Activated naive CD4-positive, alpha-beta T cell treated with Interleukin-2 at 50 U/mL for 16 hours (primary cell): ENCODE measurements around the gene MYO18B.

Experiments used
- DNase-seq: peaks from one replicate; pipeline ENCODE4 v3.0.0-alpha.2; 2020

MYO18B gene

GRCh38 chr22:26016916-26017315 lies 274.9 kb downstream of the MYO18B start:
- no peak for DNase-seq

- DNase-seq: no peak
Measured at GRCh38 chr22:26017932-26018331, 275.9 kb downstream of the MYO18B start.

GRCh38 chr22:26019596-26019995 lies 277.6 kb downstream of the MYO18B start:
- DNase-seq: no peak

GRCh38 chr22:26021516-26021915 lies 279.5 kb downstream of the MYO18B start:
- no peak for DNase-seq

- no peak for DNase-seq
Measured at GRCh38 chr22:26023104-26023775, 281.3 kb downstream of the MYO18B start.

- no peak for DNase-seq
Measured at GRCh38 chr22:26025626-26026025, 283.6 kb downstream of the MYO18B start.

GRCh38 chr22:26027341-26027740 lies 285.4 kb downstream of the MYO18B start:
- DNase-seq: no peak

GRCh38 chr22:26031641-26032040 lies 289.7 kb downstream of the MYO18B start:
- DNase-seq: no peak

- no peak for DNase-seq
Measured at GRCh38 chr22:26033071-26033470, 291.1 kb downstream of the MYO18B start.

GRCh38 chr22:26033586-26033985 lies 291.6 kb downstream of the MYO18B start:
- no peak for DNase-seq

GRCh38 chr22:26035523-26035922 lies 293.5 kb downstream of the MYO18B start:
- DNase-seq: no peak

- no peak for DNase-seq
Measured at GRCh38 chr22:26038365-26038764, 296.4 kb downstream of the MYO18B start.

GRCh38 chr22:26041931-26042330 lies 299.9 kb downstream of the MYO18B start:
- no peak for DNase-seq

GRCh38 chr22:26043031-26043430 lies 301.0 kb downstream of the MYO18B start:
- DNase-seq: no peak

- DNase-seq: no peak
Measured at GRCh38 chr22:26045051-26045450, 303.1 kb downstream of the MYO18B start.

- no peak for DNase-seq
Measured at GRCh38 chr22:26045860-26046259, 303.9 kb downstream of the MYO18B start.

GRCh38 chr22:26047516-26047915 lies 305.5 kb downstream of the MYO18B start:
- no peak for DNase-seq

GRCh38 chr22:26047920-26048319 lies 305.9 kb downstream of the MYO18B start:
- DNase-seq: no peak

- DNase-seq: no peak
Measured at GRCh38 chr22:26050079-26050478, 308.1 kb downstream of the MYO18B start.

- no peak for DNase-seq
Measured at GRCh38 chr22:26053737-26054316, 311.8 kb downstream of the MYO18B start.

GRCh38 chr22:26054841-26055605 lies 313.0 kb downstream of the MYO18B start:
- no peak for DNase-seq

- DNase-seq: no peak
Measured at GRCh38 chr22:26055693-26056092, 313.7 kb downstream of the MYO18B start.

GRCh38 chr22:26056455-26057200 lies 314.6 kb downstream of the MYO18B start:
- no peak for DNase-seq
